HCT116 (cell line): Measurements from ENCODE around the gene PDGFD. TPM values are rescaled to one million over a fixed set of nuclear protein-coding genes. Genes with fewer than 3 reads are reported as not detected.

ENCODE experiments used
- ATAC-seq: fragments of 200-7000 bp; cut with Tn5 transposase; 2 replicates; pipeline ENCODE4 v1.9.1; 2020; ENCODE audit warnings: mild to moderate bottlenecking, moderate library complexity
- BruUV-seq: library from RNA; stranded (reverse); fragments of 400-500 nt; replicated peaks from 2 replicates; lab custom pipeline; 2021; lab: Mats Ljungman, UMichigan
- CTCF ChIA-PET: fragments of 300-600 bp; sonication (Branson Sonifier 250); formaldehyde crosslinking; loops from one replicate; lab custom pipeline; 2021; ENCODE audit warnings: antibody characterized with exemption; lab: Charles Lee
- POLR2A ChIA-PET: fragments of 300-600, 350-600 bp; sonication (Branson Sonifier 250); formaldehyde crosslinking; loops from one replicate; lab custom pipeline; 2021; ENCODE audit warnings: antibody characterized with exemption; lab: Charles Lee
- RAD21 ChIA-PET, 2 experiments: fragments of 300-600 bp; sonication (Branson Sonifier 250); formaldehyde crosslinking; loops; one replicate each; lab custom pipeline; 2023; ENCODE audit warnings: low total read pairs in 2 of 2; ENCODE audit not compliant: uncharacterized antibody in 2 of 2, unreplicated experiment in 2 of 2, low non-redundant PET in 1 of 2; lab: Charles Lee
- DNase-seq: peaks from one replicate; pipeline ENCODE4 v3.0.0-alpha.2; 2010; ENCODE audit warnings: low read depth, low spot score
- H2AFZ ChIP-seq: fragments of 200-600 bp; shearing (Covaris generic), sonication (generic); 2 replicates; pipeline ENCODE4 v1.6.1; 2017; ENCODE audit warnings: low read depth, mixed run types, mixed read lengths, antibody characterized with exemption, low read length; ENCODE audit not compliant: poor library complexity, severe bottlenecking
- H3K27ac ChIP-seq: 2 replicates; pipeline ENCODE4 v1.5.1; 2012; ENCODE audit warnings: low read depth, low read length
- H3K27me3 ChIP-seq: fragments of 200-600 bp; sonication (generic); 2 replicates; pipeline ENCODE4 v1.6.1; 2016; ENCODE audit warnings: mixed run types, low read length, mixed read lengths; ENCODE audit not compliant: insufficient read depth
- H3K36me3 ChIP-seq, 2 experiments: fragments of 200-500 bp in 1 of 2; fragments of 200-600 bp in 1 of 2; sonication (Bioruptor generic) in 1 of 2; sonication (generic) in 1 of 2; 2 replicates each; pipeline versions ENCODE4 v1.5.1 to v1.6.1; 2014 to 2016; ENCODE audit warnings: low read length in 2 of 2, inconsistent platforms in 1 of 2, mixed read lengths in 1 of 2, mixed run types in 1 of 2; ENCODE audit not compliant: insufficient read depth in 2 of 2, control insufficient read depth in 1 of 2
- H3K4me1 ChIP-seq, 2 experiments: fragments of 200-600 bp in 1 of 2; sonication (generic) in 1 of 2; 2 replicates each; pipeline versions ENCODE4 v1.5.1 to v1.6.1; 2012 to 2017; ENCODE audit warnings: low read length in 2 of 2, inconsistent platforms in 1 of 2, mild to moderate bottlenecking in 1 of 2, mixed read lengths in 1 of 2, mixed run types in 1 of 2, moderate library complexity in 1 of 2; ENCODE audit not compliant: insufficient read depth in 2 of 2, control insufficient read depth in 1 of 2
- H3K4me2 ChIP-seq: fragments of 200-600 bp; sonication (generic); 2 replicates; pipeline ENCODE4 v1.6.1; 2017; ENCODE audit warnings: mixed run types, low read length, mixed read lengths
- H3K4me3 ChIP-seq, 2 experiments: fragments of 200-600 bp in 1 of 2; sonication (generic) in 1 of 2; replicated peaks in 1 of 2; 2 replicates each; pipeline ENCODE4 v1.5.1; 2011 to 2016; ENCODE audit warnings: low read length in 2 of 2, control low read depth in 1 of 2, low read depth in 1 of 2, mild to moderate bottlenecking in 1 of 2, mixed read lengths in 1 of 2, mixed run types in 1 of 2
- H3K79me2 ChIP-seq: fragments of 200-600 bp; sonication (generic); 2 replicates; pipeline ENCODE4 v1.6.1; 2017; ENCODE audit warnings: mild to moderate bottlenecking, mixed run types, low read length, moderate library complexity, mixed read lengths; ENCODE audit not compliant: insufficient read depth
- H3K9ac ChIP-seq: fragments of 200-600 bp; sonication (generic); 2 replicates; pipeline ENCODE4 v1.6.1; 2016; ENCODE audit warnings: low read length, mixed read lengths
- H3K9me2 ChIP-seq: fragments of 200-600 bp; sonication (generic), shearing (Covaris generic); 2 replicates; pipeline ENCODE4 v1.6.1; 2017; ENCODE audit warnings: mixed run types, mild to moderate bottlenecking, moderate library complexity; ENCODE audit not compliant: insufficient read depth
- H3K9me3 ChIP-seq, 2 experiments: fragments of 200-500 bp in 1 of 2; fragments of 200-600 bp in 1 of 2; sonication (Bioruptor generic) in 1 of 2; sonication (generic) in 1 of 2; 2 replicates each; pipeline ENCODE4 v1.6.1; 2014 to 2017; ENCODE audit warnings: low read length in 2 of 2, mixed read lengths in 2 of 2, inconsistent platforms in 1 of 2, low read depth in 1 of 2, mild to moderate bottlenecking in 1 of 2, mixed run types in 1 of 2, moderate library complexity in 1 of 2; ENCODE audit not compliant: control insufficient read depth in 1 of 2, insufficient read depth in 1 of 2
- H4K20me1 ChIP-seq: fragments of 200-600 bp; sonication (generic), shearing (Covaris generic); 2 replicates; pipeline ENCODE4 v1.6.1; 2017; ENCODE audit warnings: mixed run types, mild to moderate bottlenecking, moderate library complexity; ENCODE audit not compliant: insufficient read depth
- ATF3 ChIP-seq: IDR thresholded peaks from 2 replicates; pipeline ENCODE4 v1.6.1; 2012
- CEBPB ChIP-seq: IDR thresholded peaks from 2 replicates; pipeline ENCODE4 v1.6.1; 2012; ENCODE audit warnings: low read depth
- CTCF ChIP-seq, 3 experiments: fragments of 200-600 bp in 1 of 3; sonication (generic) in 1 of 3; IDR thresholded peaks in 2 of 3; conservative IDR thresholded peaks in 1 of 3; 2 replicates each; pipeline ENCODE4 v1.5.1; 2012 to 2017; ENCODE audit warnings: low read depth in 2 of 3, low read length in 2 of 3, antibody characterized with exemption in 1 of 3, borderline replicate concordance in 1 of 3, control low read depth in 1 of 3, mild to moderate bottlenecking in 1 of 3, mixed read lengths in 1 of 3, mixed run types in 1 of 3, moderate library complexity in 1 of 3; ENCODE audit not compliant: insufficient read depth in 1 of 3
- EGR1 ChIP-seq: IDR thresholded peaks from 2 replicates; pipeline ENCODE4 v1.6.1; 2012; ENCODE audit warnings: low read depth
- EZH2phosphoT487 ChIP-seq: fragments of 200-600 bp; IDR thresholded peaks from 2 replicates; pipeline ENCODE4 v1.6.1; 2018; ENCODE audit warnings: antibody characterized with exemption, borderline replicate concordance
- JUND ChIP-seq: IDR thresholded peaks from 2 replicates; pipeline ENCODE4 v1.6.1; 2012
- MAX ChIP-seq: IDR thresholded peaks from 2 replicates; pipeline ENCODE4 v1.6.1; 2012
- POLR2A ChIP-seq: IDR thresholded peaks from 2 replicates; pipeline ENCODE4 v1.7.0; 2011; ENCODE audit warnings: borderline replicate concordance; ENCODE audit not compliant: insufficient read depth, insufficient read length; ENCODE audit errors: extremely low read depth
- POLR2AphosphoS5 ChIP-seq: IDR thresholded peaks from 2 replicates; pipeline ENCODE4 v1.6.1; 2011; ENCODE audit warnings: mild to moderate bottlenecking, low read depth, low read length, moderate library complexity
- RAD21 ChIP-seq: IDR thresholded peaks from 2 replicates; pipeline ENCODE4 v1.6.1; 2012; ENCODE audit warnings: low read depth, mild to moderate bottlenecking
- REST ChIP-seq: IDR thresholded peaks from 2 replicates; pipeline ENCODE4 v1.6.1; 2012; ENCODE audit warnings: low read depth
- SP1 ChIP-seq: IDR thresholded peaks from 2 replicates; pipeline ENCODE4 v1.6.1; 2012; ENCODE audit warnings: low read depth
- TCF7L2 ChIP-seq: IDR thresholded peaks from 2 replicates; pipeline ENCODE4 v1.7.0; 2011; ENCODE audit warnings: borderline replicate concordance, inconsistent platforms; ENCODE audit not compliant: insufficient read depth, insufficient read length; ENCODE audit errors: extremely low read depth
- ZFX ChIP-seq: fragments of 450-650 bp; IDR thresholded peaks from 2 replicates; pipeline ENCODE4 v1.6.1; 2017
- ZNF274 ChIP-seq: fragments of 200-500 bp; sonication (Bioruptor generic); IDR thresholded peaks from 2 replicates; pipeline ENCODE4 v1.6.1; 2014; ENCODE audit warnings: mild to moderate bottlenecking, low read depth, low read length, inconsistent platforms
- intact Hi-C: fragments of 100-400 bp; cut with micrococcal nuclease; formaldehyde crosslinking; loops from 2 replicates; pipeline ENCODE4 v1.10.0; 2022
- total RNA-seq: library from RNA; stranded (reverse); gene quantifications from one replicate; pipeline ENCODE4 v1.2.1, GENCODE V29; 2021; ENCODE audit not compliant: unreplicated experiment

PDGFD gene
- total RNA-seq, 1 experiment from 2014 or later = 0.34 TPM

- ChIA-PET CTCF (no interaction called here), POLR2A (no interaction called here), RAD21 (no interaction called here)
- Histone ChIP-seq H3K9me2 (no peaks in the 10 kb centered on the region), H3K4me1 (no peaks in the 10 kb centered on the region), H3K4me3 (no peak overlapping the region), H3K4me2 (no peak overlapping the region), H3K27ac (no peak overlapping the region), H3K9ac (no peak overlapping the region), H3K79me2 (no peaks in the 10 kb centered on the region), H4K20me1 (no peaks in the 10 kb centered on the region), H3K27me3 (no peaks in the 10 kb centered on the region), H3K9me3 (no peaks in the 10 kb centered on the region), H2AFZ (no peak overlapping the region), H3K36me3 (no peaks in the 10 kb centered on the region)
- intact Hi-C loops = no loop called here
- TF ChIP-seq EZH2phosphoT487 (no peak), ZNF274 (no peak), JUND (no peak), POLR2A (no peak), EGR1 (no peak), REST (no peak), ATF3 (no peak), RAD21 (no peak), POLR2AphosphoS5 (no peak), ZFX (no peak), MAX (no peak), CTCF (IDR thresholded peaks at IDR 0.05 in 2 of 3, conservative IDR thresholded peaks at IDR 0.05 in 1 of 3; ENCODE audit: borderline replicate concordance in 1 of 3, insufficient read depth in 1 of 3, low read depth in 2 of 3, low read length in 2 of 3) (no peak), TCF7L2 (no peak), CEBPB (no peak), SP1 (no peak)
- BruUV-seq = no TSS peak
- ATAC-seq (no peak), DNase-seq (no peak)
These were observed 160.5 kb downstream of the PDGFD start for GRCh38 chr11:104003491-104003890.
